ENCODE results near the gene SLC6A9.

The SLC6A9 gene

DNA sequence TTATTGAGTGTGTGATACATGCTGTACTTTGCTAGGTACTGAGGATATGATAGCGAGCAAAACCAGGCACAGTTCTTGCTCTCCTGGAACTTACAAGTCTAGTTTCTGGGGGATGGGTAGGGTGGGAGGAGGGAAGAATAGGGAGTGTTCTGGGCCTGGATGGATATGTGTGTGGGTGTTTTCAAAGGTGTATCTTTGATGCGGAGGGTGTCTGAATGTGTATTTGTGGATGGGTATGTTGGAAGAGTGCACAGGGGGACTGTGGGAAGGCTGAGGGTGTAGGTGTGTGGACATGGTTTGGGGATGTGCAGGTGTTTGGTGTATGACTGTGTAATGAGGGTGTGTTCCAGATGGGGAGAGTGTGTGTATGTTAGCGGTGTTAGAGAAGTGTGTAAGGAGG lies 65.9 kb downstream of the SLC6A9 start:
- DNase-seq: no peak

GRCh38 chr1:43963890-43964289 lies 67.4 kb downstream of the SLC6A9 start:
- no peak for DNase-seq

DNA sequence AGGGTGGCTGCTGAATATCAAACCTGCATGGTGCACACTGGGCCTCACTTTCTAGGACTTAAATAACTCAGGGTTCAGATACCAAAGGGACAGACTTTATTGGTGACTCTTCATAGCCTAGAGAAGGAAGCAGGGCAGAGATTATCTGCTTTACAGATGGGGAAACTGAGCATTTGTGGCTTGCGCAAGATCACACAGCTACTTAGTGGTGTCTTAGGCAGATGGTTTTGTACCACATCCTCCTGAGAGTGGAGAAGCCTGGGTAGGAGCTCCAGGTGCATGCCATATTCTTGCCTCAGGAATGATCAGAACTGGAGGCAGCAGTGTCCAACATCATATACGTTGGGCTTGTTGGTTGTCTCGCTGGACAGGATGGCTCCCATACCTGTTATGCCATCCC lies 68.3 kb downstream of the SLC6A9 start:
- DNase-seq: no peak

DNA sequence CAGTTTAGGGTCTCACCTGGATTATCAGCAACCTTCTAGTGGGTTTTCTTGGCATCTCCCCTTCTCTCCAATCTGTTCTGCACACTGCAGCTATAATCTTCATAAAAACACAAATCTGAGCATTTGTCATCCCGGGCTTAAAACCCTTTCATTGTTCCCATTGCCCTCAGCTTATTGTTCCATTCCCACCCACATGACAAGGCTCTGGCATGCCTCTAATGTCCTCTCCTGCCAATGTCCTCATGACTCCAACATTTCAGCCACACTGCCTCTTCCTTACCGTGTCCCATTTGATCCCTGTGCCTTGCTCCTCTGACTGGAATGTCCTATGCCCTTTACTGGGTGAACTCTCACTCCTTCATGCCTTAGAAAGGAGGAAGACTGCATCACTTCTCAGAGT lies 68.9 kb downstream of the SLC6A9 start:
- no peak for DNase-seq

DNA sequence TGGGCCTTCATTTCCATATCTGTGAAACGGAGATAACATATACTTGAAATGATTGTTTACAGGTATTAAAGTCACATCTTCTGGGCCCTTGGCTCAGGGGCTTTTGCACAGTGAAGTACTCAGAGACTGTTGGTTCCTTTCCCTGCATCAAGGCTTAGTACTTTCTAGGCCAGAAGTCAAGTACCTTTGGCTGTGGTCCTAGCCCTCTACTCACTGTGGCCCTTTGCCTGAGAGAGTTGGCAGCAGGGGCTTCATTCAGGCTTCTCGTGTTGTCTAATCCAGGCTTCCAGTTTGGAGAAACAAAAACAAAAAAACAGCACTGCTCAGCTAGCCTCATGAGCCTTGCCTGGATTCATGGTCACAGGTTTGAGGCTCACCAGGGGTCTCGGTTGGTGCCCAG lies 69.6 kb downstream of the SLC6A9 start:
- DNase-seq: no peak

DNA sequence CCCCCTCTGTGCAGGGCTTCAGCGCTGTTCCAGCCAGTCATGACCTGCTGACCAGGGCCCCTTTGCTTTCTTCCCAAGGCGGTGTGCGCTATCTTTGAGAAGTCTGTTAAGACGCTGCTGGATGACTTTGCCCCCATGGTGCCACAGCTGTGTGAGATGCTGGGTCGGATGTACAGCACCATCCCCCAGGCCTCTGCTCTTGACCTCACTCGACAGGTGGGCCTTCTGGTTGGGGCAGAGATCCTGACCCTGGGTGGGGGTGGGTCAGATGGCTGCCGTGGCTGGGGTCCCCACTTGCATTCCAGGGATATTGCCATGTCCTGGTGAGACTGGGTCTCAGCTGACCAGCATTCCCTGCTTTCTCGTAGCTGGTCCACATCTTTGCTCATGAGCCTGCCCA lies 70.5 kb downstream of the SLC6A9 start:
- DNase-seq: no peak

- no peak for DNase-seq
Measured at GRCh38 chr1:43958351-43959255, 72.7 kb downstream of the SLC6A9 start.

- DNase-seq: no peak
Measured at GRCh38 chr1:43957407-43958040, 73.7 kb downstream of the SLC6A9 start.

DNA sequence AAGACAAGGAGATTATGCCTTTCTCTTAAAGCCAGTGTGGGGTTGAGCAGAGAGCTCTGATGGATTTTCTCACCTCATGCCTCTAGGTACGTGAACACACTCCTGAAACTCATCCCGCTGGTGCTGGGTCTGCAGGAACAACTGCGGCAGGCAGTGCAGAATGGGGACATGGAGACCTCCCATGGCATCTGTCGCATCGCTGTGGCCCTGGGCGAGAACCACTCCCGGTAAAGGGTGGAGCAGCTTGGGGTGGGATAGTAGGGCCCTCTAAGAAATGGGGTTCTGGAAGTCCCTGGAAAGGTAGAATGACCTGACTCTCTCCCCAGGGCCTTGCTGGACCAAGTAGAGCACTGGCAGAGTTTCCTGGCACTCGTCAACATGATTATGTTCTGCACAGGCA lies 75.0 kb downstream of the SLC6A9 start:
- DNase-seq: no peak

DNA sequence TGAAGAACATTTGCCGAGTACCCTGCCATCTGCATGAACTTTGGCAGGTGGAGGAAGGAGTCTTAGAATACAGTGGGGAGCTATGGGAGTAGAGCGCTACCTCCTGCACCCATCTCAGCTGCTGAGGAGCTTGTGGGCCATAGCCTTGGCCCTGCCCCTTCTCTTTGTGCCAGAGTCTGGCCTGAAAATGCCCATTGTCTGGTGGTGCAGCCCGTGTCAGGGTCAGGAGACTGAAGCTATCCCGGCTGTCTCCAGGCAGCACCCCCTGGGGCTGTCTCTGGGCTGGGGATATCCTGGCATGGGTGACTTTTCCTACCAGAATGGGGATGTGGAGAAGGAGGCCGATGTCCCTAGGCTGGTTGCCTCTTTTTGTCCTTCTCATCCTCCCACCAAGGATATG lies 77.2 kb downstream of the SLC6A9 start:
- DNase-seq: no peak

DNA sequence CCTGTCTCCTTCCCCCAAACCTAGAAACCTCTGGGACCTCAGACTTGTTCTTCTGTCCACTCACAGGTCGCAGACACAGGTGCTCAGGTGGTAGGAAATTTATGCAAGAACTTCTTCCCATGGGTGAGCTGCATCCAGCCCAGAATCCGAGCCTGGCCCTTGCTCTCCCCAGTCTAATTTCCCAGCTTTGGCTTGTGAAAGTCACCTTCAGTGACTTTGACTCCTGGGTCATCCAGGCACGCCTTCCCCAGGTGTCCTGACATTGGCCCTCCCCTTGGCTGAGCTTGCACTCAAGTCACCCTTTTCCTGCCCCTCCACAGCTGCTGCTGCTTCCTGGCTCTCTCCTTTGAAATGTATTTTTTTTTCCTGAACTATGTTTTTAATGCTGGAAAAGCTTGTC lies 77.9 kb downstream of the SLC6A9 start:
- no peak for DNase-seq

DNA sequence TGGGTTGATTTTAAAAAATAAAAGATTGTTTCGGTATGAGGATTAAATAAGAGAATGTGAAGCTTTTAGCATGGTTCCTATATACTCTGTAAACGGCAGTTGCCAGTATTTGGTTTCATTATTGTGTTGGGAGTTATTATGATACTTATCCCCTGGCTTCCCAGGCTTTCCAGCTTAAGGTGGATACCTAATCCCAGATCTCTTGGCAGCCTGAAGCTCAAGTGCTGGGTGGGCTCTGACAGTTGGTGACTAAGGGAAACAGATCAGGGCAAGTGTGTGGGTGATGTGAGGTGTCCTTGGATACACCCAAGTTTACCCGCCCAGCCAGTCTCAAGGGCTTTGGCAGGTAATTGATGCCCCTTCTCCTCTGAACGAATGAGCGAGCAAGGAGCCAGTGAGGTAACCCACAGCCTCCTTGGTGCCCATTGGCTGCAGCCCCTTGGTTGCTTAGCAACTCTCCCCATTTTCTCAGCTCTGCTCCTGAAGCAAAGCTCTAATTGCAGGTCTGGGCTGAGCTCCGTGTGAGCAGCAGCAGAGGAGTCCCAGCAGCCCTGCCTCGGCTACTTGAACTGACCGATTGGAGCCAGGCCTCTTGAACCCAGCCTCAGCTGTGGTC lies 78.4 kb downstream of the SLC6A9 start:
- no peak for DNase-seq

- DNase-seq: no peak
Measured at GRCh38 chr1:43951021-43951985, 80.0 kb downstream of the SLC6A9 start.

DNA sequence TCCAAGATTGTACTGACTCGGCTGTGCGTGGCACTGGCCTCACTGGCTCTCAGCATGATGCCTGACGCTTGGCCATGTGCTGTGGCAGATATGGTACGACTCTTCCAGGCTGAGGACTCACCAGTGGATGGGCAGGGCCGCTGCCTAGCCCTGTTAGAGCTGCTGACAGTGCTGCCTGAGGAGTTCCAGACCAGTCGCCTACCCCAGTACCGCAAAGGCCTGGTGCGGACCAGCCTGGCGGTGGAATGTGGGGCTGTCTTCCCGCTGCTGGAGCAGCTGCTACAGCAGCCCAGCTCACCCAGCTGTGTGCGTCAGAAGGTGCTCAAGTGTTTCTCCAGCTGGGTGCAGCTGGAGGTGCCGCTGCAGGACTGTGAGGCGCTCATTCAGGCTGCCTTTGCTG lies 81.6 kb downstream of the SLC6A9 start:
- DNase-seq: no peak

GRCh38 chr1:43947874-43948437 lies 83.3 kb downstream of the SLC6A9 start:
- DNase-seq: no peak

GRCh38 chr1:43947061-43947873 lies 84.0 kb downstream of the SLC6A9 start:
- DNase-seq: no peak
